Renal cortical epithelial cell (primary cell): ENCODE measurements around the gene PLCL1. TPM values are rescaled to one million over a fixed set of nuclear protein-coding genes. Genes with fewer than 3 reads are reported as not detected.

Experiments used
- DNase-seq: peaks from one replicate; pipeline ENCODE4 v3.0.0-alpha.2; 2011; ENCODE audit warnings: low read depth
- total RNA-seq: library from RNA; depleted of rRNA; stranded (reverse); fragments of >200 nt; gene quantifications from 2 replicates; pipeline ENCODE4 v1.2.3, GENCODE V29; 2014

PLCL1 gene
- total RNA-seq, 1 donor from 2014 or later, result 1.2 TPM

DNA sequence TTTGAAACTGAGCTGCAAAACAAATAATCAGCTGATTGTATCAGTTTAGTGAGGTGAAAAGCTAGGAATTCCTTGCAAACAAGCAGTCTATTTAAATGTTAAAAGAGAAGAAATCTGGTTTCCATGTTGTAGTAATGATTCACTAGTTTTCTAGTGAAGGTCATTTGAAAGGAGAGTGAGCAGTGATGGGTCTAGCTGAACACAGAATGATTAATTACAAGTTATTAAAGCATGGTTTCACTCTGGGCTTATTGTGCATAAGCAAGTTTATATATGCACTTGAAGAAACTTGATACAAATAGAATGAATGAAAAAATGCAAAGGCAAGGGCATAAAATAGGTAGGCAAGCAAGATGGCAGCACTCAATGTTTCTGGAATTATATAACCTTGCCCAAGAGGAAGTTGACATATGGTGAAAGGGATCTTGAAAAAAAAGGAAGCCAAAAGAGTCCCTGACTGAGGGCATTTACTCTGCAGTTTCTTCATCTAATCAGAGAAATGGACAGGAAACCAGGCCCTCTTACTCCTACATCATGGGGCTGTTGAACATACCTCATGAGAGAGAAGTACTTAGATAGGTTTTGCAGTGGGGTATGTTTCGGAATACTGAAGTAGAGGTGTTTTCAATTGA, 53.2 kb downstream of the PLCL1 start:
- no peak for DNase-seq

DNA sequence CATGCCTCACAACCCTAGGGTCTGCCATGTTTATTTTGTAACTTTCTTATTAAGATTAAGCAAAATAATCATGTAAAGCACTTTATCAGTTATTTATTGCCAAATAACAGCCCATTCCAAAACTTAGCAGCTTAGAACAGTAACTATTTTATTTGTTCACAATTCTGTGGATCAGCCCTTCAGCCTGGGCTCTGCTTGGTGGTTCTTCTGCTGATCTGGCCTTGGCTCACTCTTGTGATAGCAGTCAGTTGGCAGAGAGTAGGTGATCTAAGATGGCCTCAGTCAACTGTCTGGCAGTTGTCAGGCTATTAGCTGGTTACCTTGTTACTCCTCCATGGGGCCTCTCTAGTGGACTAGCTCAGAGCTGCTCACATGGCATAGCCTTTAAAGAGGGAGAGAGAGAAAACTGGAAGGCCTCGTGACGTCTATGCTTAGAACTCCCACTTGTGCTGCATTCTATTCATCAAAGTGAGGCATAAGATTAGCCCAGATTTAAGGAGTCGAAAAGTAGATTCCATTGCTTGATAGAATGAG, 54.3 kb downstream of the PLCL1 start:
- no peak for DNase-seq

DNA sequence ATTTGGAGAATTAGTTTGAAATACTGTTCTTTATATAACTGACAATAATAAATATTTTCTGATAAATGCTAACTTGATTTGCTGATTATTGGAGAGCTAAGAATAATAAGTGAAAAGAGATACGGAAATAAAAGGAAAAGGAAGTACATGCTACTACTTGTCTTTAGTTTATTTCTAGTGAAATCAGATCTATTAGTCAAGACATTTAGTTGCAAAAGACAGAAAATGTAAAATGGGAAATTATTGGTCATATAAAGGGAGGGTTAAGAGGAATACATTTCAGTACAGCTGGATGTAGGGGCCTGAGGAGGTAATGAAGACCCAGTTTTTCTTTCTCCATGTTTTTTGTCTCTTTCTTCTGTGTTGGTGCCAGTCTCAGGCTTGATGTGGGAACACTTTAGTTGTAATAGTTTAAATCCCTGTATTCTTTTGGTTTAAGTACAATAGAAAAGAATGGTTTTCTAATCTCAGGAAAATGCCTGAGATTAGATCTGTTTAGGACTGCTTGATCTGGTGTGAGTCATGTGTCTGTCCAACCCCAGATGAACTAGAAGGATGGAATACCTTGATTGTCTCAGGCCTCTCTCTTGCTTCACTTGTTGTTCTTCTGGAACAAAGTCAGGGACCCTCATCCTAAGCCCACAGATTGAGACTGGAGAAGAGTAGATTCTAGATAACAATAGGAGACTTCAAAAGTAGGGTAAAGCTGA, 58.0 kb downstream of the PLCL1 start:
- DNase-seq, result no peak

DNA sequence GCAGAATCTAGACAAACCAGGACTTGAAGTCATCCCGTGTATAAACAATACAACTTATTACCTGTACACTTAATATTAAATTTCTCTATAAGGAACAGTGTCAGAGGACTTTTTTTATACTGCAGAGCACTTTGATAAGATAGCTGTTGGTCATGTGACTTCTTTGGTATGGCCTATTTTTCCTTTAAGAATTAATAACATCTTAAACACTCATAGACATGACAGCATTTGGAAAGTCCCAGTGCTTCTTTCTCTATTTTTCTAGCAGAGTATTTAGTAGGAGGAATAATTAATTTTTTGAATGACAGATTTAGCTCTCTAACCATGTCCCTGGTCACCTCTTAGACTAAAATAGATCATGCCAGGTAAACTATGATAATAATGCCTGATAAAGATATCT, 59.4 kb downstream of the PLCL1 start:
- no peak for DNase-seq

DNA sequence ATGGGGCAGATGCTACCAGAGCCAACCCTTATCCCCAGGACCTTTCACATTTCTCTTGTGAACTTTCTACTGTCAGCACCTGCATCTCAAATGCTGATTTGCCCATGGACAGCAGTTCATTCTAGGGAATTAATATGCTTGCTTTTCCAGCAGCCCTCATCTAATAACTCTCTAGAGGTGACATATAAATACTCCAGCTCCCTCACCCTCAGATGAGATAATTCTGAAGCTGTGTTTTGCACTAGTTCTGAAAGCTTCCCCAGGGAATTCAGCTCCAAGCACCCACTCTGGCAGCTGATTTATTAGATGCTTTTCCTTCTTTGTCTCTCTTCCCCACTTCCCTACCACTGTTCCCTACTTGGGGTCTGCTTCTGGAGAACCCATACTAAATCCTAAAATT, 62.1 kb downstream of the PLCL1 start:
- DNase-seq, result no peak

DNA sequence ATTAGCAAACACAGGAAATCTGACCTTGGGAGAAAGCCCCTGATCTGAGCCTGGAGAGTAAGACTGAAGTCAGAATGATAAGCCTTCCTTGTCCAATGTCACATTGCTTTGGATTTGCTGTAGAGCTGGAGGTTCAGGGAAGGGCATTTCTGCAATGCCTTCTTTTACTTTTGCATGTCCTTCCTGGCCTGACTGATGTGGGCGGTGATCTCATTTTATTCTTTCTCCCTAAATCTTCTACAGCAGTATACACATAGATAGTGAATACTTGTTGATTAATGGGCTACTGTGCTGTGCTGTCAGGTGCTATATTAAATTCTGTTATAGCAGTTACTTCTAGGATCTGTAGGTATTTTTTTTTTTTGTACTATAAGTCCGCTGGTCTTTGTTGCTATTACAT, 62.6 kb downstream of the PLCL1 start:
- no peak for DNase-seq

DNA sequence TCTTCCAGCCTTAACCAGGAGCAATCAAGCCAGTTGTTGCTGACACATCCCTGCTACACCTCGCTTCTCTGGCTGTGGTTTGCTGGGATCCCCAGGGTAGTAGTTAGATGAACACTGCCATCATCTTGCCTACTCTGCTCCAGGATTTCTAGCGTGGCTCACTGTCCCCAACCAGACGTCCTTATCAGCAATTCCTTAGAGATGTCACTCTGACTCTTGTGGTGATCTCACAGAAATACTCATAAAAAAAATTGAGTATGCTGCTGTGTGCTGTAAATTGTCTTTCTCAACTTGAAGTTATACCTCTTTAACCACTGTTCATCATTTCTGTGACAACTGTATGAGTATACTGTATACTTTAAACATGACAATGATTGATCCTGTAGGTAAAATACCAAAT, 63.2 kb downstream of the PLCL1 start:
- DNase-seq, result no peak

DNA sequence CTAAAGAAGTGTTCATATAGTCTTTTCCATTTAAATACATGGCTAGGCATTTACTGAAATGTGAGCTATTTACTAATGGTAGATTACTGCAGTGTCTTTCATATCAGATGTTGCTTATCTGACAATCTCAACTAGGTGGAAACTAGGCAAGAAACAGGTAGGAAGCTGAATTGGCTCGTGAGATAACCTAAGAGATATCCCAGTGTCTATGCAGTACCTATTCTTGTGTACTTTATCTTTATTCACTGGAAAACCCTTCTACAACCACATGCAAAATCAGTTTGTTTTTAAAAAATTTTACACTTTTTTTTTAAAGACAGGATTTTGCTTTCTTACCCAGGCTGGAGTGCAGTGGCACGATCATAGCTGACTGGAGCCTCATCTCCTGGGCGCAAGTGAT, 63.8 kb downstream of the PLCL1 start:
- DNase-seq, result no peak

DNA sequence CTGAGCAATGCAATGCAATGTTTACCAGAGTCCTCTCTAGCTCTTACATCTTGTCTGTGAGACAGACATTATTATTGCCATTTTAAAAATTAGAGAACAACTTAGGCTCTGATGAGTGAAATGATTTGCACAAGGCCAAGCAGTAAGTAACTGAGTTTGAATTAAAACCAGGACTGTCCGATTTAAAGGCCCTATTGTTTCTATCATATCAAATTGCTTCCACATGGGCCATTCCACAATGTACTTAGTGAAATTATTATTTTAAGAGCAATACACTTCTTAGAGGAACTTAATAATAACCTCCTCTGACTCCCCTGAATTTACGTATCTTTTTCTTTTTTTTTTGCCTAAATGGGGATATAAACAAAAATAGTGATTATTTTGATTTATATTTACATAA, 64.6 kb downstream of the PLCL1 start:
- no peak for DNase-seq

DNA sequence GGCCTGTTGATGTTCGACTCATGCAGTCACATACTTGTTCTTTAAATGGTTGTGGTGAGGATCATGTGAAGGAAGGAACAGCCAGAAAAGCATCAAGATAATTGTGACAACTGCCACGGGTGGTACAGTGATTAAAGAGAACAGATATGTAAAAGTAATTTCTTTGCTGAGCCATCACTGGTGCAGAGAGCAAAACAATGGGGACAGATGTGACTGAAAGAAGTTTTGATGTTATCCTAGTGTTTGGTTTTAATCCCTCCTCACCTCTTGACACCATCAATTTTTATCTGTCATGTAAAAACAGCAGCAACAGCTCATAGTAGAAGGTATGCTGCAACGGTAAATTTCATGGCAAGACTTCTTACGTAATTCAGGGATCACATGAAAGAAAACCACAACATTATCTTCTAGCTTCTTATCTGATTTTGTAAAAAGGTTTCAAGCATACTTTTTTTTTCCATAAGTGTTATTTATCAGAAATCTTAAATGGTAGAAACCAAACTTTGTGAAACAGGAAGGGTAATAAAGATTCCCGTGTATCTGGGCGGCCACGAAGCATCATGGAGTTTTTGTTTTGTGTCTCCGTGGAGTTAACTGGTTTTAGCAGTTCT, 65.2 kb downstream of the PLCL1 start:
- DNase-seq, result no peak

DNA sequence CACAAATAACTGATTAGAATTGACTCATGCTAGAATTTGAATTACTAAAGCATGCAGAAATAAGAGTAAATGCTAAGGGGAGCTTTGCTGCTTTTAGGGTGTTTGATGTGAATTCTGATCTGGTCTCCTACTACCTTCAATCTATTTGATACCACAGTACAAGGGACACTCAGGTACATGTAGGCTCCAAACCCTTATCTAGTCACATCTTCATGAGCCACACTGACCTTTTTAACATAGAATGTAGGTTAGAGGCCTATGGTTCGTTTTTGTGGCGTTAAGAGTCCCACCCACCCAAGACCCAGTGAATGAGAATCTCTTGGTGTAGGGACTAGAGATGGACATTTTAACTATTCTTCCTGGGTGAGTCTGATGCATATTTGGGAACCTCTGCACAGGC, 65.7 kb downstream of the PLCL1 start:
- no peak for DNase-seq

DNA sequence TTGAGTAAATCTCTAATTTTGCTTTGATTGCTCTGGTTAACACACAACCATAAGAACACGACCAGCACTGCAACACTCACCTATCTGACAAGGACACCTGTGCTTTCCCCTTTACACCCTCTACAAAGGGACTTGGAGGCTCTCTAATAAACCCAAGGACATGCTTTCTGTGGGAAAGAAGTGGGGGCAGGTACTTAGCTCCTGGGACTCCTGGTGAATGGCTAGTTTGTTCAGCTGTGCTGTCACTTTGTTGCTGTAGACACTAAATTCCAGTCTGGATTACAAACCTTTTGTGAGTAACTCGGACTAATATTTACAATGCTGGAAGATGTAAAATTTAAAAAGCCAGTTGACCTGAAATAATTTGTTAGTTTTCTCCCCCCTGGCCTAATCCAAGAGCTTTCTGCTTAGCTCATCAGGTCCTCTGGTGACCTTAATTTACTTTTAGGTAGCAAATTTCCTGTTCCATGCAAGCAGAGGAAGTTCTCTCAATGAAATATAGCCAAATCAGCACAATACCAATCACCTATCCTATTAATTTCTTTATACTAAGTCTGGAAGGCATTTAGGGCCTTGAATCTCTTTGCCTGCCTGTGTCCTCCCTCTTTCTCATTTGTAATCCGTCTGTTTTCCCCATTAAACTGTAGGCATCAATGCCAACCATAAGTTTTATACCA, 67.5 kb downstream of the PLCL1 start:
- DNase-seq, result no peak

DNA sequence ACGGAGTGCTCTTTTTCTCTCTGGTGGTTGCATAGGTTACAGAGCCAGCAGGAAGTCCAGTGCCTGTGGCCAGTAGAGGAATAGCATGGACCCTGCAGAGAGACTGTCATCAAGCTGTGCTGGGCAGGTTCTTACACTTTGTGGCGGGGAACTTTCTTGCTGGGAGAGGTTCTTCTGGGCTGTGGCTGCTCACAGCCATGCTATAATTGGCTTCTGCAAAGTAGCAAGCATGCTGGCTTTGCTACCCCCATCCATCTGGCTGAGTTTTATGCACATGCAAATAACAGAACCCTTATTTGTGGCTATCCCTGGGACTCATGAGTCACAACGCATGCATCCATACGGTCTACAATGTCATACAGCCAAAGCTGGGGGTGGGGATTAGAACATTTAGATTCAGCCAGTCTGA, 68.9 kb downstream of the PLCL1 start:
- DNase-seq, result peak; percentile 21

DNA sequence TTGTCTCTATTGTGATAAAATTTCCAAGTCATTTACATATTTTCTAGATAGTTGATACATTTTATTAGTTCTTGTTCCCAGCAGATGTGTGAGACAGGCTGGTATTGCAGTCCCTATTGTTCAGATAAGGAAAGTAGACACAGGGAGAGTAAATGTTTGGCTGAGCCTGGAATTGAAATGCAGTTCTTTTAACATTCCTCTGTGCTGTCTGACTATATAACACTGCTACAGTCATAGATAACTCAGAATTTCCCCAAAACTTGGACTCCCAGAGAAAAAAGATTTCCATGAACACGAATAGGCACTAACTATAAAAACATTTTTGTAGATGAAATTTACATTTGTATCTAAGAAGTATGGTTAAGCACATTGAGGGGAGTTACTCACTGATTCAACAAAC, 71.4 kb downstream of the PLCL1 start:
- no peak for DNase-seq

DNA sequence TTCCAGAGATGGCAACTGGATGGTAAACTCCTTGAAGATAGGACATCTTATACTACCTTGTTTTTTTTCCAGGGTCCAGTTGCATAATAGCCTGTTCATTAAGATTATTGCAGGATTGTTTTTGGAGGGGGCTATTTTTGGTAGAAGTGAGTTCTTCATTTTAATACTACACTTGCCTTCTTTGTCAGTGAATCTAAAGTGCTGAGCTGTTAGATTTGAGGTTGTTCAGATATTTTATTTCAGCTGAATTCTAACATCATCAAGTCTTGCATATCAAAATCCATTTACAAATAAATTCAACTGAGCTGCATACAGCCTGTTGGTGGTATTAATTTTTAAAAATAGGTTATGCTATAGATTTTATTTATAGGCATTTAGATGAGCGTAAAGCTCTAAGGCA, 72.1 kb downstream of the PLCL1 start:
- no peak for DNase-seq

DNA sequence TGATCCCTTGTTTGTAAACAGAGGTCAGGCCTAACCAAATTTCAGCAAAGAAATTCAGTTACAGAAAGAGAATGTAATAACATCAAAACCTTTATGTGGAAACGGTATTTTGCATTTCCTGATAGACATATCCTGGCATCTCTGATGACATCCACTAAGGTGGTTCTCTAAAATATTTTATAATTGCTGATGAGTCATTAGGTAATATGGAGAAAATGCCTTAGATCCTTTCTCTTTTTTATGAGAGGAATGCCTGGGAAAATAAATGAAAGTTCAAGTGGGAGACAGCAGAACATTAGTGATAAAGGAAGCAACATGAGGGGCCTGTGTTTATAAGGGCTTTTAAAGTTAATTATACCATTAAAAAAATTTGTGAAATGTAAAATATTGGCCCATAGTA, 72.6 kb downstream of the PLCL1 start:
- no peak for DNase-seq

DNA sequence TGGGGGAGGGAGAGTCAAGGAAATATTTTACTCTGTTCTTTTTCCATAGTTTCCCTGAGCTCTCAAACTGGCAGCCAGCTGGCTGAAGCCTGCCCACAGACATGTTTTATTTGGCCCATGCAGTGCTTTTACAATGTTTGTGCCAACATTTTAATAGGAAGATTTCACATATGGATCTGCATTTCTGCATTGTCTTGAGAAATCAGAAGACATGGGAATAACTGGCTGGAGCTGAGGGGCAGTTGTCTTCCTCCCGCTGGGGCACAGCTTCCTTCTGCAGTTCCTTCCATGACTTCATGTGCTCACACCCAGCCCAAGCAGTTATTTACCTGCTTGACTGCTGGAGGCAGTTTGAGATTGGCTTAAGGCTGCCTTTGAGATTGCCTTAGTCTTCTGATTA, 74.4 kb downstream of the PLCL1 start:
- no peak for DNase-seq

DNA sequence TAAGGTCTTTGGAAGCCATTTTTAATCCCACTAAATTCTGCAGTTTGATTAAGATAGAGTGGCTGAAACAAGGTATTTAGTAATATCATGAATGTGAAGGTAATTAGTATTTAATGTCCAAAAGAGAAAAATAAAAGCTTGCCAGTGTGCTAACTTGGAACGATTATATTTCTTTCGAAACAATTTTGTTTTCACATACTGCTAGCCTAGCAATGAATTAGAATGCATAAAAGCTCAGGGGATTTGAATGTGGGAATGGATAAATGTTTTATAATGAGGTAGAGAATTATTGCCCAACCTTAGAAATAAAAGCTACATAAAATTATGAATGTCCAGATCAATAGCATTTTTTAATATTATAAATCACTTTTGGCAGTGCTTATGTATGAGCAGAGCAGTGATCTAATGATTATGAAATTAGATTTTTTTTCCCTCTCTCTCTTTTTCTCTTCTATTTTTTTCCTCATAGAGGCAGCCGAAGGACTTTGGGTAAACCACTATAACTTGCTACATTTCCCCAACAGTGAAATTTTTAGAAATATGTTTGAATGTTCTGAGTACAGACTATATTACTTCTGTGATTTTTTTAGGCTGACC, 75.5 kb downstream of the PLCL1 start:
- no peak for DNase-seq

DNA sequence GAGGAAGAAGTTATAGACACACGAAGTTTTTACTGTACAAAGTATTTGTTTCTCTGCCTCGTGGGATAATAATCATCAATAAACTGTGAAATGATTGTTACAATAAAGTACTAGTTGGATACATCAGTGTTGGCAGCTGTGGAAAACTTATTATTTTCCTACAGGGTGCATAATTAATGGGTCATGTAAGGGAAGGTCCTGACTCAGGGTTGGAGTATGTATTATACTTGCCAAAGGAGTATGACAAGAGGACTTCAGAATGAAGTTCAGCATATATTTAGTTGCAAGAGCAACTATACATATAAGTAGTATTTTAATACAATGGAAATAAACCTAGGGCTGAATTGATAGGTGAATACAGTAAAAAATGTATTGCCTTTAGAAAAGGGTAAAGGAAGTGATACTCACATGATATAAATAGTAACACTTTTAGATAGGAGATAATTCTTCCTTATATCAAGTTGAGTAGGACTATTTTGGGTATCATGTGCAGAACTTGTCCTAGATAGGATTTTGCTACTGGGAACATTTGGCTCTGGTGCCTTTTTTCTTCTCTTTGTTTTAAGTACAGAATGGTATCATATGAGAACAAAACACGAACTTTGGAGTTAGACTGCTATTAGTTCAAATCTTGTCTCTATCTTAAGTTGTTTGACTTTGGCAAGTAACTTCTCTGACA, 79.1 kb downstream of the PLCL1 start:
- DNase-seq, result peak; percentile 52

DNA sequence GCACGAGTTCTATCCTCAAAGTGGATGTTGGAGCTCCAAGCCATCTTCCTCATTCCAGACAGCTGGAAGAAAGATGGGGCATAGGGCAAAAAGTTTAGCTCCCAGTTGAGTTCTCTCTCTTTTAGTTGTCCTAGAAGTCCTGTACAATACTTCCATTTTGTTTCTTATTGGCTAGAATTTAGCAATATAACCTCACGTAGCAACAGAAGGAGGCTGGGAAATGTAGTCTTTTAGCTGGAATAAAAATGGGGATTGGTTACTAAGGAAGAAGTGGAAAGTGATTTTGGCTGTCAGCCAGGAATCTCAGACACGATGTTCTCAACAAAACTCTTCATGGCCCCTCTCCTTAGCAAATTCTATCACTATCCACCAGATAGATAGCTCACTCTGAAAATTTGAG, 79.9 kb downstream of the PLCL1 start:
- DNase-seq, result no peak

DNA sequence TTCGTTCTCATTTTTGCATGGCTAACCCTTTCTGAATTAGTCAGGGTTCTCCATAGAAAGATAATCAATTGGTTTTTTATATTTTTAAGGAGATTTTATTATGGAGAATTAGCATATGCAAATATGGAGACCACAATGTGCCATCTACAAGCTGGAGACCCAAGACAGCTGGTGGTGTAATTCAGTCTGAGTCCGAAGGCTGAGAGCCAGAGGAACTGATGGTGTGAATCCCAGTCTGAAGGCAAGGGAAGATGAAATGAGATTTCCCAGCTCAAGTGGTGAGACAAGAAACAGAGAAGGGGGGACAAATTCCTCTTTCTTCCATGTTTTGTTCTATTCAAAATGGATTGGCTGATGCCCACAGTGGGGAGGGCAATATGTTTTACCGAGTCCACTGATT, 80.7 kb downstream of the PLCL1 start:
- DNase-seq, result no peak

DNA sequence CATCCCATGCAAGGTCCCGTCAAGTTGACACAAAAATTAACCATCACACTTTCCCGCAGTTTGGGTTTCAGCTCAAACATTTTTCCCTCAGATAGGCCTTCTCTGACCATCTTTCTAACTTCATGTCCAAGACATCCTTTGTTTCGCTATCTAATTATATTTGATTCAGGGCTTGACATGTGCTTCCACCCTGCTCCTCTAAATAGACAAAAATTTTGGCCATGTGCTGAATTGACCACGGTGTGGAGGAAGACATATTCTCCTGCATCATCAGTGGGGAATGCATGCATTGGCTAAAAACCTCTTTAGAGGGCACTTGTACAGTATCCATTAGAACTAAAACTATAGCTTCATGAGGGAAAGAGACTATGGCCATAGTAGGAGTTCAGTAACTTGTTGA, 81.2 kb downstream of the PLCL1 start:
- DNase-seq, result no peak
